Stimulated activated CD4-positive, alpha-beta T cell treated with anti-CD3 and anti-CD28 coated beads, Interleukin-1b, Interleukin-23, amount 100 ng/mL, for 1 hour (primary cell): ENCODE data around the gene HSPH1.
"Not testable (repeated sequence)": the region's sequence is repeated elsewhere in the genome, so short reads cannot be mapped to it uniquely, and the experiment has no call there.

Source experiments
- DNase-seq, 2 donors: peaks; one replicate each; pipeline ENCODE4 v3.0.0-alpha.2; 2020; ENCODE audit warnings: low read depth in 2 of 2

HSPH1 gene

DNA sequence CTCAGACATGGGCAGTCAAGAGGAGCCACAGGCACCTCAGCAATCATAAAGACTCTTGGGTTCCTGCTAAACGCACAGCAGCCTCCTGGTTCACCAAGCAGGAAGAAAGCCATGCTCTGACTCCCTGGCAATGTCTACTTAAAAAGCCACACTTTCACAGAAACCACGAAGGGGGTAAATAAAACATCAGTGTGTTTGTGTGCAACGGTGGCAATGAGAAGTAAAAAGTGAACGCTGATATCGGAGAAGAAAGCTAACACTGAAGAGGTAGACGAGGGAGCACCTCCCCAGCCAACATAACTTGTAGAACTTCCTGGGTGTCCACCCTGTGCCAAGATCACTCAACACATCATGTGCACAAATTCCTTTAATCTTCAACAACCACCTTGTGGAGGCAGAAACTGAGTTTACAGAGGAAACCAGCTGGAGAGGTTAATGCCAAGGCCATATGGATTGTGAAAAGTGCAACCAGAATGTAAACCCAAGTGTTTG, 30.2 kb downstream of the HSPH1 start:
- DNase-seq = no peak

DNA sequence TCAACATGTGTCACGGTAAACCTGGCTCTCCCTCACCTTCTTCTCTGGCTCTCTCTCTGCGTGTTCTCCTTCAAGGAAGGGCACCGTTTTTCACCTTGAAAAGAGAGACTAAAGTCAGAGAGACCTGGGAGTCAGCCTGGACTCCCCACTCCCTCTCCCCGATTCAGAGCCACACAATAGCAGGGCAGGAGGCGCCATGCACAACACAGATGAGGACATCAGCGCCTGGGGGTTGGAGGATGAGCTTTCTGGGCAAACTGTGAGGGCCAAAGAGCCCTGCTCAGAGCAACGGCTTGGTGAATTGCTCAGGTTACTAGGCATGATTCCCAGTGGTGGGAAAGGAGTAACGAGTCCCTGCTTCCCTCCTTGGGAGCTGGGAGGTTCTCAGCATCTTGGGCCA, 32.3 kb downstream of the HSPH1 start:
- no peak for DNase-seq

DNA sequence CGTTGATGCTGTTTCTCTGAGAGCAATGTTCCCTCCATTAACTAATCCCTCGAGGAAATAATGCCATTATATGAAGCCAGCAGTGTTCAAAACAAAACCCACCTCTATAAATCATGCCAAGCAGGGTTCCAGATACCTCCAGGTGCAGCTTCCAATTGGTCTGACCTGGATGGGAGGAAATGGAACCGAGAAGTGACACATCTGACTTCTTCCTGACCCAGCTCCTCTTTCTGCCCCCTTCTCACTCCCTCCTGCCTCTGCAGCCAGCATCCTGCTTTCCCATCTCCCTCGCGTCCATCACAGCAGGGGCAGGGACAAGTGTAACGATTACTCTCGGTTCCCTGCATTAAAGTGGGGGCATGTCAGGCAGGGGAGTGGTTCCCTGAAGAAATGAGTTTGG, 37.5 kb downstream of the HSPH1 start:
- DNase-seq = no peak

DNA sequence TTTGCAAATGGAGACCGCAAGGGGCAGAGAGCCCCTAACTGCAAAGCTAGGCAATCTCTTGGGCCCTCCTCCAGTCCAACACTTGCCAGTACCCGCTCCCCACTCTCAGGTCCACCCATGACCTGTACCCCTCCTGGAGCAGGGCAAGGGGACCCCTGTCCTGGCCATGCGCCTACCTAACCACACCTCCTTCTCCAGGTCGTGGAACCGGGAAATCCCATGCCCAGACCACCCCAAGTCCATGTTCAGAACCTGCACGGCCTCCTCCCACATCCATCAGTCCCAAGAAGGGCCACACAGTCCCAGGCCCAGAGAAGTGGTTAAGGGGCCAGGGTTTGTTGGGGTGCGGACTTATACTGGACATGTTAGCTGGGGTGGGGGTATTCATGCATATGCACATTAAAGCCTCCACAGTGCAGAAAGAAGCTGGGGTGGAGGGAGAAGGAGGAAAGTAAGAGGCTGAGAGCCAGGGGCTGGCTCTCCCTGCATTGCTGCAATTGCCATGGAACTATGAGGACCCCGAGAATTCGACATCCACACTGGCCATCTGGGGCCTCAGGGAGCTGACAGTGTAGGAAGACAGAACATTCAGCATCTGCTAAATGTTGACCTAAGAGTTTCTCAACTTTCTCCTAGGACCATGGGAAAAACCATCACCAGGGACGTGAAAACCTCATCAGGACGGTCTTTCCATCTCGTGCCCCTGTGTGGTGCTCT, 39.0 kb downstream of the HSPH1 start:
- no peak for DNase-seq

GRCh38 chr13:31122143-31122542, 39.6 kb downstream of the HSPH1 start:
- no peak for DNase-seq

DNA sequence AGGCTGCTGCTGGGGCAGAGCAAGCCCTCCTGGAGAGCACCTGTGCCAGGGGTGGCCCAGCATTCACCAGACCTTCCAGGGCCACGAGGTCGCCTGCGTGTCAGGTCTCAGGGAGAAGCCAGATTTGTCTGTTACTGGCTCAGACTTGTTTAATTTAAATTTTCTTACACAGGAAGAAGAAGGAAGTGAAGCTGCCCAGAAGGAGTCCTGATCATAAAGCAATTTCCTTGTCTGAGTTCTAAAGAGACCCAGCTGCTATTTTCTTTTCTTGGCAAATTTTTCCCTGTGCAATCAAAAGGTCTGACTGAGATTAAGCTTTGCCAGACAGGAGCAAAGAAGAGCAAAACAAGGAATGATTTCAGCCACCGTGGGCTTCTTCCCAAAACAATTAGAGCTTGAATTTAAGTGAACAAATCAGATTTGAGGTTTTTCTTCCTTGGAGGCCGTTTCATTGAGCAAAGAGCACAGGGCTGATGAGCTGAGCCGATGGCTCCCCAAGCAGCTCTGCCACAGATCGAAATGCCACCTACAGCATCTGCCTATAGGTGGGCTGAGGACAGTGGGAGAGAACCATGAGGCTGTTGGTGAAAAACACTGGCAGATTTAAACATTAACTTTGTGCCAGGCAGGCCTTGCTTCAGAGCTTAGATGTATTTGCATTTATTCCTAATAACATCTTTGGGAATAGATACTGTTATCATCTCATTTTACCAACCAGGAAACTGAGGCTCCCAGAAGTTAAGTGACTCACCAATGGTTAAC, 40.1 kb downstream of the HSPH1 start:
- DNase-seq = no peak

DNA sequence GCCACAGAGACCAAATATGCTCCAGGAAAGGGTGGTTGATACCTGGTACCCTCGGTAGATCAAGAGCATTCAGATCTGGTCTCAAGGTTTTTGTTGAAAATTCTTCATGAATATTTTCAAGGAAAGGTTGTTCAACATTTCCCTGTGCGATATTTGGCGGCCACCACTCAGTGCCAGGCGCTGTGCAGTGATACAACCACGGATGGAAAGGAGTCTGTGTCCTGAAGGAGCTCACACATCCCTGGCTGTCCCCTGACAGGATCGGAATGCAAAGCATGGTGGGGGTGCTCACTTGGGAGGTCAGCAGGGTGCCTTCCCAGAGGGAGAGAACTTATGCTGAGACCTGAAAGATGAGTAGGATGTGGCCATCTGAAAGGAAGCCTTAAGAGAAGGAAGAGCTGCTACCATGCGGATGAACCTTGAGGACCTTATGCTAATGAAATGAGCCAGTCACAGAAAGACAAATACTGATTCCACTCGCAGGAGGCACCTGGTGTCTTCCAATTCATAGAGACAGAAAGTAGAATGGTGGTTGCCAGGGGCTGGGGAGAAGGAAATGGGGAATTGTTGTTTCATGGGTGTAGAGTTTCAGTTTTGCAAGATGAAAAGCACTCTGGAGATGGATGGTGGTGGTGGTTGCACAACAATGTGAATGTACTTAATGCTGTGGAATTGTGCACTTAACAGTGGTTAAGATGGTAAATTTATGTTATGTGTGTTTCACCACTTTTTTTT, 41.6 kb downstream of the HSPH1 start:
- DNase-seq = no peak

GRCh38 chr13:31119526-31119925, 42.2 kb downstream of the HSPH1 start:
- no peak for DNase-seq

DNA sequence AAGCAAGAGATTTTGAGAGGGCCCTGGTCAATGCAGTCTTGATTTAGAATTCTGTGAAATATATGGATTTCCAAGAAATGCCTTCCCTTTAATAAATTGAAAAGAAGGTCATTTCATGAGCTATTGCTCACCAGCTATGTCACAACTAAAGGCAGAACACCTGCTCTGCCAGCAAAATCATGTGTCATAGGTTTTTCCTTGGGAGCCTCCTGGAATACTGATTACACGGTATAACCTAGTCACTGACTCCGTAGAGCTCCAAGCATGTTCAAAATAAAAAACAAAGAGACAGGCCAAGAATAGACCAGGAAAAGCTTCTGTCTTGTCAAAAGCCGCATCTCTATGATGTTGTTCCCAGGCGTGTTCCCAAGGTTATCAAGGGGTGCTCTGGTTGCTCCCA, 45.5 kb downstream of the HSPH1 start:
- DNase-seq = no peak

- DNase-seq = no peak
Observed at GRCh38 chr13:31115616-31116015, 46.1 kb downstream of the HSPH1 start.

DNA sequence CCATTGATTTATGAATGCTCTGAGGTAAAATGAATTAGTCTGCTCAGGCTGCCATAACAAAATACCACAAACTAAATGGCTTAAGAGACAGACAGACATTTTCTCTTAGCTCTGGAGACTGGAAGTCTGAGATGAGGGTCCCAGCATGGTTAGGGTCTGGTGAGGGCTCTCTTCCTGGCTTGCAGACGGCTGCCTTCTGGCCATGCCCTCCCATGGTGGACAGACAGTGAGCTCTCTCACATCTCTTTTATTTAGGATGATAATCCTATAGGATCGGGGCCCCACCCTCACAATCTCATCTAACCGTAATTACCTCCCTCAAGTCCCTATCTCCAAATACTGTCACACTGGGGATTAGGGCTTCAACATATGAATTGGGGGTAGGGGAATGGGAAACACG, 47.1 kb downstream of the HSPH1 start:
- no peak for DNase-seq

GRCh38 chr13:31111136-31111535, 50.6 kb downstream of the HSPH1 start:
- DNase-seq = no peak

DNA sequence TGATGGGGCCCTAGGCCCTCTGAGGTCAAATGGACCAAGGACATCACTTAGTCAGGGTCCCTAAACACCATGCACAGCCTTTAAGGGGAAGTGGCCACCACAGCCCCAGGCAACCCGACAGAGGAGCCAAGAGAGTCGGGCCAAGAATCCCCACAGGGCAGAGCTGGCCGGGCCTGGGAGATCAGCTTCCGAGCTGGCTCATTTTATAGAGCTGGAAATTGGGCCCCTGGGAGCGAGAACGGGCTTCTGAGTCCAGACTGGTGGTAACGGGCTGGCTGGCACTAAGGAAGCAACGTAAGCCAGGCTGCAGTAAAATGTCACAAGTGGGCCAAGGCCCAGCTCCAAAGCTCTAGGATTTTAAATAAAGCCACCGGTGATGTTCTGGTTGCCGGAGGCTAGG, 51.1 kb downstream of the HSPH1 start:
- DNase-seq = no peak

GRCh38 chr13:31110169-31110568, 51.5 kb downstream of the HSPH1 start:
- DNase-seq = no peak

DNA sequence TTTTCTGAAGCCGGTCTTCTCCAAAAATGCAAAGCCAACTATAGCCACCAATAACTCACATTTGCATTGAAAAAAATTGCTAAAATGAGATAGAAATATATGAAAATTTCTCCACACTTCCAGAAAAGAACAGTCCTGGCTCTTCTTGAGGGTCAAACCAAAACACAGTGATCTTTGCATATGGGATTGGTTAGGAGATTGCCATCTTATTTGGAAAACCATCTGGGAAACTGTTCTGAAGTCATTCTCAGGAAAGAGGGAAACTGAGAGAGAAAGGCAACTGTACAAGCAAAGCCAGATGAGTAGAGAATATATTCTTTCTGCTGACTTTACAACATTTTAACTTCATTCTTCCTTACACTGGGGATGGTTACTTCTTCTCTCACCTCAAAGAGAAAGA, 54.6 kb downstream of the HSPH1 start:
- no peak for DNase-seq

GRCh38 chr13:31105856-31106255, 55.8 kb downstream of the HSPH1 start:
- DNase-seq = no peak

GRCh38 chr13:31105020-31105795, 56.5 kb downstream of the HSPH1 start:
- no peak for DNase-seq

GRCh38 chr13:31102905-31103304, 58.8 kb downstream of the HSPH1 start:
- DNase-seq = no peak

DNA sequence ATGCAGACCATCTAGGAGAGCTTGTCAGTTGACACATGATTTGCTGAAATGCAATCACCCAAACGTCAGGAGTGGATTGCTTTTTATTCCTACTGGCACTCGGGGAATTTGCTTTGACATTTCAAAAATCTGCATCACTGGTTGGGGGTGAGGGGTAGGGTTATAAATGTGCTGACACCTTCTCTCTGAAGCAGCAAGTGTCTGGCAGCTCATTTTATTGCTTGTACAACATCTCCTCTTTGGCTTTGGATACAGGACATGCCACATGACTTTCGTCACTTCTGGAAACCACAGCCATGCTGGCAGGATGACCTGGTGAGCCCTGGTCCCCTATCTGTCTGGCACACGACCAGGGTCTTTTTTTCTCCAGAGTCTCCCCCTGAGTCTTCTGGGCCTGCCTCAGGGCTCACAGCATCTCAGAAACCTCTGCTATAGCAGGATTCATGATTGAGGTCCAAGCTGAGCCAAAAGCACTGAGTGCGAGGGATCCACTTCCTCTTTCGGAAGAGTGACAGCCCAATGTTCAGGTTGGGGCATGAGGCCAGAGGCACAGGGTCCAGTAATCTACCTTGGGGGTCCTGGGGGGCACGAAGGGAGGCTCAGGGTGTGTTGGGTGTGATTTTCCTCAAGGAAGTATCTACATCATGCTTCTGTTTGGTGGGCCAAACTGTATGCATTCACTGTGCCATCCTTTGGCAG, 60.1 kb downstream of the HSPH1 start:
- DNase-seq = no peak

- DNase-seq = no peak
Observed at GRCh38 chr13:31100721-31101120, 61.0 kb downstream of the HSPH1 start.

DNA sequence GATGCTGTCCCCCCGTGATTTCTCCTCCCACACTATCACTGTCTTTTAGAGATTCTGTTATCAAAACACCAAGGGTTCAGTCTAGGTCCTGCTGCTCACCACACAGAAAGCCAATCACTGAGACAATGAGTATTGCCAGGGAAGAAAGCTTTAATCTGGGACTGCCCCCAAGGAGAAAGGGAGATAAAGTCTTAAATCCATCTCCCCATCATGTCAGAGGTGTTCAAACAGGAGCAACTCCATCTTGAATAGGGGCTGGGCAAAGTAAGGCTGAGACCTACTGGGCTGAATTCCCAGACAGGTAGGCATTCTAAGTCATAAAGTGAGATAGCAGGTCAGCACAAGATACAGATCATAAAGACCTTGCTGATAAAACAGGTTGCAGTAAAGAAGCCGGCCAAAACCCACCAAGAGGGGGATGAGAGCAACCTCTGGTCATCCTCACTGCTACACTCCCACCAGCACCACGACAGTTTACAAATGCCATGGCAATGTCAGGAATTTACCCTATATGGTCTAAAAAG, 63.7 kb downstream of the HSPH1 start:
- DNase-seq = not testable (repeated sequence)
